Measurements from ENCODE around the gene PARP12.

GRCh38 chr7:140000666-140001268 is 62.0 kb downstream of the PARP12 start:
- TF ChIP-seq CTCF (tag by site-specific recombination; IDR thresholded peaks at IDR 0.05) (no peak), MYNN (tag by site-specific recombination; IDR thresholded peaks at IDR 0.05; ENCODE audit: borderline replicate concordance) (no peak), IKZF3 (tag by site-specific recombination; IDR thresholded peaks at IDR 0.05) (no peak), ZNF510 (tag by site-specific recombination; IDR thresholded peaks at IDR 0.05; ENCODE audit: insufficient replicate concordance) (no peak), FEZF1 (tag by site-specific recombination; IDR thresholded peaks at IDR 0.05) (no peak), YY1 (tag by site-specific recombination; IDR thresholded peaks at IDR 0.05) (no peak)

Measured in HEK293 (cell line).